Left colon (tissue), 2 donors: Measurements from ENCODE around the gene PGLYRP3. TPM values are rescaled to one million over a fixed set of nuclear protein-coding genes. Genes with fewer than 3 reads are reported as not detected.
"Not testable (repeated sequence)": the region's sequence is repeated elsewhere in the genome, so short reads cannot be mapped to it uniquely, and the experiment has no call there.

Experiments used
- ATAC-seq: fragments of 200-7000 bp; cut with Tn5 transposase; one replicate; pipeline ENCODE4 v1.9.1; 2020; ENCODE audit warnings: mild to moderate bottlenecking, moderate library complexity
- DNase-seq, 2 donors: peaks; one replicate each; pipeline ENCODE4 v3.0.0-alpha.2; 2020
- intact Hi-C, 2 donors: fragments of 100-400 bp; cut with DNase I in 1 of 2; cut with micrococcal nuclease in 1 of 2; formaldehyde crosslinking; loops; one replicate each; pipeline versions ENCODE4 v1.11.2 to v1.14.0; 2022; cut with DNase I, micrococcal nuclease
- total RNA-seq, 2 donors: library from RNA; stranded (reverse); fragmentation: NEBNext Ultra II Directional; extraction: Animal tissue kit (Norgen Biotek cat#: 25700); gene quantifications; one replicate each; pipeline ENCODE4 v1.2.1, GENCODE V29; 2021
- donor health status: DM: no; HTN: no; CAD: no.
- donor health status: DM: yes; HTN: yes; CAD: no.

The PGLYRP3 gene
- total RNA-seq, 2 donors from 2014 or later = not detected

- DNase-seq (no peak), ATAC-seq (no peak)
These were observed 23.9 kb upstream of the PGLYRP3 start for GRCh38 chr1:153336650-153337049.

GRCh38 chr1:153333902-153334301 is 21.1 kb upstream of the PGLYRP3 start:
- no peak for DNase-seq
- intact Hi-C loops = no loop called here
- ATAC-seq = no peak

More at GRCh38 chr1:153336650-153337049, 23.9 kb upstream of the PGLYRP3 start:
- intact Hi-C loops = no loop called here

- no peak for ATAC-seq
- intact Hi-C loops = no loop called here
- no peak for DNase-seq
These were observed 12.2 kb upstream of the PGLYRP3 start for GRCh38 chr1:153324912-153325311.

- intact Hi-C loops = no loop called here
- DNase-seq (no peak), ATAC-seq (no peak)
These were observed 9.8 kb upstream of the PGLYRP3 start for GRCh38 chr1:153322568-153322967.

- DNase-seq, intact Hi-C loops, ATAC-seq: not testable (repeated sequence)
These were observed 5.4 kb upstream of the PGLYRP3 start for GRCh38 chr1:153318145-153318544.

- ATAC-seq, intact Hi-C loops, DNase-seq: not testable (repeated sequence)
These were observed 3.3 kb upstream of the PGLYRP3 start for GRCh38 chr1:153316013-153316412.

GRCh38 chr1:153314388-153314787 is 1.6 kb upstream of the PGLYRP3 start:
- intact Hi-C loops, DNase-seq, ATAC-seq: not testable (repeated sequence)

- no peak for ATAC-seq
- intact Hi-C loops = no loop called here
- no peak for DNase-seq
These were observed 536 bp upstream of the PGLYRP3 start for GRCh38 chr1:153313288-153313687.

- DNase-seq (no peak), ATAC-seq (no peak)
- intact Hi-C loops = no loop called here
These were observed 2.2 kb downstream of the PGLYRP3 start for GRCh38 chr1:153310526-153310925.

GRCh38 chr1:153309441-153309840 is 3.3 kb downstream of the PGLYRP3 start:
- intact Hi-C loops = no loop called here
- ATAC-seq (no peak), DNase-seq (no peak)

- ATAC-seq = no peak
- no peak for DNase-seq
- intact Hi-C loops = no loop called here
These were observed 4.2 kb downstream of the PGLYRP3 start for GRCh38 chr1:153308540-153308939.

GRCh38 chr1:153307221-153307600 is 5.5 kb downstream of the PGLYRP3 start:
- intact Hi-C loops = no loop called here
- no peak for ATAC-seq
- DNase-seq = no peak

GRCh38 chr1:153306303-153307220 is 6.2 kb downstream of the PGLYRP3 start:
- DNase-seq (no peak), ATAC-seq (no peak)
- intact Hi-C loops = no loop called here

- DNase-seq (no peak), ATAC-seq (no peak)
- intact Hi-C loops = no loop called here
These were observed 7.1 kb downstream of the PGLYRP3 start for GRCh38 chr1:153305682-153306081.

GRCh38 chr1:153302308-153302707 is 10.4 kb downstream of the PGLYRP3 start:
- intact Hi-C loops = no loop called here
- ATAC-seq (no peak), DNase-seq (no peak)

- DNase-seq (no peak), ATAC-seq (no peak)
- intact Hi-C loops = no loop called here
These were observed 18.9 kb downstream of the PGLYRP3 start for GRCh38 chr1:153293851-153294250.

- DNase-seq = no peak
- ATAC-seq = no peak
- intact Hi-C loops = no loop called here
These were observed 19.3 kb downstream of the PGLYRP3 start for GRCh38 chr1:153293480-153293775.

- ATAC-seq (no peak), DNase-seq (no peak)
- intact Hi-C loops = no loop called here
These were observed 19.8 kb downstream of the PGLYRP3 start for GRCh38 chr1:153292740-153293479.

- intact Hi-C loops = no loop called here
- DNase-seq (no peak), ATAC-seq (no peak)
These were observed 20.6 kb downstream of the PGLYRP3 start for GRCh38 chr1:153292185-153292584.

GRCh38 chr1:153291514-153291913 is 21.2 kb downstream of the PGLYRP3 start:
- intact Hi-C loops = no loop called here
- ATAC-seq = no peak
- DNase-seq = no peak
